GM18519 (cell line): ENCODE data around the gene KPNB1.

ENCODE experiments used
- ATAC-seq: cut with Tn5 transposase; IDR thresholded peaks from one replicate; pipeline ENCODE4 v1.9.1; 2021; ENCODE audit warnings: mild to moderate bottlenecking, moderate library complexity; ENCODE audit not compliant: unreplicated experiment, low FRiP score

KPNB1 gene

DNA sequence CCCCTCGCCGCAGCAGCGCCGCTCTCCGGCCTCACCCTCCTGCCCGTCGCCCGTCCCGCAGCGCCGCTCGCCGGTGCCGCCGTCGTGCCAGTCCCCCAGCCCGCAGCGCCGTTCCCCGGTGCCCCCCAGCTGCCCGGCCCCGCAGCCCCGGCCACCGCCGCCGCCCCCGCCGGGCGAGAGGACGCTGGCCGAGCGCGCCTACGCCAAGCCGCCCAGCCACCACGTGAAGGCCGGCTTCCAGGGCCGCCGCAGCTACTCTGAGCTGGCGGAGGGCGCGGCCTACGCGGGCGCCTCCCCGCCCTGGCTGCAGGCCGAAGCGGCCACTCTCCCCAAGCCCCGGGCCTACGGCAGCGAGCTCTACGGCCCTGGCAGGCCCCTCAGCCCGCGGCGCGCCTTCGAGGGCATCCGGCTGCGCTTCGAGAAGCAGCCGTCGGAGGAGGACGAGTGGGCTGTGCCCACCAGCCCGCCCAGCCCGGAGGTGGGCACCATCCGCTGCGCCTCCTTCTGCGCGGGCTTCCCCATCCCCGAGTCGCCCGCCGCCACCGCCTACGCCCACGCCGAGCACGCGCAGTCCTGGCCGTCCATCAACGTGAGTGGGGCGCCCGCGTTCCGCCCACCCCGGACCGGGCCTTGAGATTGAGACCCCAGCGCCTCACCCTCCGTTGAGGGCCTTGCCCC lies 59.3 kb downstream of the KPNB1 start:
- no peak for ATAC-seq

DNA sequence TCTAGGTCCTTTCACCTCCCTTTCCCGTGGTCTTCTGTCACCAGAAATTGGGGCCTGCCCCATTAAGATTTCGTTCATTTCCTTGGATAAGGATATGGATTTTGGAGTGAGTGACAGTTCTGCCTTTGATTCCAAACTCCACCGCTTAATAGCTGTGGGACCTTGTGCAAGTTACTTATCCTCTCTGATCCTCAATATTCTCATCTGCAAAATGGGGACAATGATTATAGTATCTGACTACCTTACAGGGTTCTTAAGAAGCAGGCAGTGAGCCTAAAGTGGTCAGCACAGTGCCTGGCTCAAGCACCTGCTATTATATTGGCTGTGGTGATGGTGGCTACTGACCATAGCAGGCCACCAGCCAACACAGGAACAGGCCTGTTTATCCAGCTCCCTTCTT lies 59.9 kb downstream of the KPNB1 start:
- ATAC-seq, result no peak

DNA sequence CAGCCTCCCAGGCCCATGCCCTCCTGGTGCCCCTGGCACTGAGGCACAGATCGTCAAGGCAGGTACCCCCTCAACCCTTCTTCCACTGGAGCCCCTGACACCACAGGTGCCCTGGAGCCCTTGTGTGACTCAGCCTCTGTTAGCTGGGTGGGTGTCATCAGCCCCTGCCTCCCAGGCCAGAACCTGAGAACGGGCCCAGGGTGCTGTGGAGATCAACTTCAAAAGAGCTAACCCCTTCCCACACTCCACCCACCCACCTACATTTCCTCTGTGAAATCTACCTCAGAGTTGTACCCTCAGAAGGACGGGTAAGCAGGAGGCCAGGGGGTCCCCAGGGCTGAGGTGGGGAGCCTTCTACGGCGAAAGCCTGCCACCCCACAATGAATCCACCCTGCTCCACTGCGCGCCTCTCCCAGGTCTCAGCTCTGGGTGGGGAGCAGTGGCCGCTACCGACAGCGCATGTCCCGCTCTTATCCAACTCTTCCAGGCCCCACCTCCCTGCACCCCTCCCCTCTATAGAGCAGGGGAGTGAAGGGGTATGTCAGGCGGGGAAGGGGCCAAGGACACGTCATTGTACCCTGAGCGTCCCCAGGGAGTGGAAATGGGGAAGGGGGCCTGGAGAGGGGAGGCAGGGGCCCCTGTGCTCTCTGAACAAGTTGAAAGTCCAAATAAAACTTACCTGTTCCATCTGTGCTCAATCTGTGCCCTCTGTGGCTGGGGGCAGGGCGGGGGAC lies 61.8 kb downstream of the KPNB1 start:
- ATAC-seq, result no peak

DNA sequence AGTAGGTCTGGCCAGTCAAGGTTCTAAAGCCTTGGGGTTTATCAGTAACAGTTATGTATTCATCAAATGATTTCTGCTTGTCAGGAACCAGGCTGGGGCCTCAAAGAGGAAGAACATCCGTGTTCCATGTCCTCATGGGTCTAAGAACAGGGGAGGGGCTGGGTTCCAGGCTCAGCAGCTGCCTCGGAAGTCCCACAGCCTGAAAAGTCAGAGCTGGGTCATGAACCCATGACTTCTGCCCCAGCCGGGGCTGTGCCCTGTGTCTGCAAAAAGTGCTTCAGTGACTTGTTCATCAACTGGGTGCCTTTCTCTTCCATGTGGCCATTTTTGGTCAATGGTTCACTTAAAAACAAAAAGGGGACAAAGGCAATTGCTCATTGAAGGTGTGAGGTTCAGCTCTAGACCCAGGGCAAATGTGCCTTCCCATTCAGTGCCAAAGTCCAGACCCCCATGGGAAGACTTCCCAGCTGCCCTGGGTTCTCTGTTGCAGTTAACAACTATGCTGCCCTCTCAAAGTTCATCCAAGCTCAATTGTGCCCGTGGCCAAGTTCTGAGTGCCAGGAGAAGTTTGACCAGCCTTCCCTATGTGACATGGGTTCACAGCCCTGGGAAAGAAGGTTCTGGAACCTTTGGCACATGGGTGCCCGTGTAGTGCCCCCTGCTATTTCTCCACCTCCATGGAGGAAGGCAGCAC lies 62.8 kb downstream of the KPNB1 start:
- no peak for ATAC-seq

DNA sequence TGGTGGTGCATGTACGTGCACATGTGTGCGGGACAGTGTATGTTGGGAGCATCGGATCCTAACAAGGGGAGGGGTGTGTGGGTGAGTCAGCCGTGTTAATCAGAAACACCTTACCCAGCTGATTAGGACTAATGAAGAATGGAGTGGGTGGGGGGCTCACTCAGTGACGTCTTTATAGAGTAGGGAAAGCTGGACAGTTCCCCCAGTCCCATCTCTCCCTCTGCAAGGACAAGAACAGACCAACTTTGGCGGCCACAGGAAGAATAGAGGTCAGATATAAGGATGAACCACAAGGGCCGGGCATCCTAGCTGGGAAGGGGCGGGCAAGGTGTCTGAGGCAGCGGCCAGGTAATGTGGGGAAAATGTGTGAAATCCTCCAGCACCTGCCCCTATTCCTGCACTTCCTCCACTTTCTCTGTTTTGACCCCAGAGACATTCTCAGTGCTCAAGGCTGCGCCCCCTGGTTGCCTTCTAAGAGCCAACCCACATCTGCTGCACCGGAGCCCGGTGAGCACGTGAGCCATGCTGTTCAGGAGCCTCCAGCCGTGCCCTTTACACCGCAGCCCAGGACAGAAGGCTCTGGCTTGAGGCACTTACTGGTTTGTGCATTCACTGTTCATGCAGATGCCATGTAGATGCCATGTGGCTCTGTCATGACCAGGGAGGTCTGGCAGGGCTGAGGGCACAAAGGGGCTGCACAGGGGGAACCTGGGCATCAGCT lies 64.4 kb downstream of the KPNB1 start:
- ATAC-seq, result no peak

DNA sequence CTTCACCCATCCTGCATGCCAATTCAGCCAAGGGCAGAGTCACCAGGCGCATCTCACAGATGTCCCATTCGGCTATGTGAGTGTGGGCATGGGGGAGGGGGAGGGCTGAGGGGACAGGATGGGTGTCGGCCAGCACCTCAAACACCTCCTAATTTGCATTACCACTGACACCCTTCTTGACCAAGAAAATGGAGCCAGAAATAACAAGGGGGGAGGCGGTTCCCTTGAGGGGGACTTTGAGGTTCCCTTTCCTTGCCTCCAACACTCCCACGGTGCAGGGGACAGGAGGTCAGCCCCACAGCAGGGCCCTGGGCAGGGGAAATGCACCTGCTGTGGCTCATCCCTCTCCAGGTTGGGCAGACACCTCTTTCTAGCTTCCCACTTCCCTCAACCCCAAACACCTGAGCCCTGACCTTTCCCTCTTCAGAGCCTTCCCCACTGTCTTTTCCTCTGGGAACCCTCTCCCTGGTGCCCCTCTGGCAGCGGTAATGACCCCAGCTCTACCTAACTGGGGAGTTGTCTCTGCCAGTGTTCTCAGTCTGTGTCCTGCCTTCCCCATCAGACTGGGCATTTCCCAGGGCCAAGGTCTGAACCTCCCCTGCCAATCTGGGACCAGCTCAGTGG lies 65.2 kb downstream of the KPNB1 start:
- no peak for ATAC-seq

DNA sequence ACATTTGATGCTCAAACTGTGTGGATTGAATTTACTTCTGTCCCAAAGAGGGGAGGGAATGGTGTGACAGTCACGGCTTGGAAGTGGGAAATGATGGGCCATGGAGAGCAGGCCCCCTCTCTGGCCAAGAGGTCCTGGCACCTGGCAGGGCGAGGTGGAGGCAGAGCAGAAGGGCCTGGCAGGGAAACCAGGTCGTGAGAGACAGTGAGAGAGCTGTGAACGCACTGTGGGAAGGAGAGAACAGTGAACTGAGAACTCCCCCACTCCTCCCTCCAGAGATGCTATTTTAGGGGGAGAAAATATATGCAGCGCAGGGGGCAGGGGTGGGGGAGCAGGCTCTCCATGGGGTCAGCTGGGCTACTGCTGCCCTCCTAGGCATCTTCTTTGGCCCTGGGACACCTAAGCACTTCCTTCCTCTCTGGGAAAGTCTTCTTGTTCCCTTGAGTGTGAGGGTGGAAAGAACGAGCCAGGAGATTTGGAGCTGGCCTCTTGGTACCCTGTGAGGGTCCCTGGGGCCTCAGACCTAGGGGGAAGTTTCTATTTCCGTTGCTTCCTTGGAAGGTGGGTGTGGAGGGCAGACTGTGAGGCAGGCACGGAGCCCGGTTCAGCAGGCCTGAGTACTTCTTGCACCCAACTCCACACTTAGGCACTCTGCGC lies 66.1 kb downstream of the KPNB1 start:
- no peak for ATAC-seq

DNA sequence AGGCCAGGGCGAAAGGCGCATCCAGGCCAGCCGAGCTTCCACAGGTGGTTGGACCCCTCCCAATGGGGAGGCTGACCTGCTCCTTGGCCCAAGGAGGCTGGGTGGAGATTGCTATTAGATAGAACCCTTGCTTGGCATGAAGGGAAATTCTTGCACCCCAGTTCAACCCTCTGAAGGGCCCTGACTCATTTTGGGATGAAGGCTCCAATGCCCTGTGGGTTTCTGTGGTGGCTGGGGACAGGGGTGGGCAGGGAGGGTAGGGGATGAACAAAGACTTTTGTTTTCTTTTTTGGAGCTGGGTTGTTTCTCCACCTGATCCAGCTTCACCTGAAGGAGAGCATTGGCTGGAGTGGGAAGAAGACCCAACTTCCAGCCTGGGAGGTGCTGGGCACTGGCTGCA lies 66.7 kb downstream of the KPNB1 start:
- no peak for ATAC-seq

DNA sequence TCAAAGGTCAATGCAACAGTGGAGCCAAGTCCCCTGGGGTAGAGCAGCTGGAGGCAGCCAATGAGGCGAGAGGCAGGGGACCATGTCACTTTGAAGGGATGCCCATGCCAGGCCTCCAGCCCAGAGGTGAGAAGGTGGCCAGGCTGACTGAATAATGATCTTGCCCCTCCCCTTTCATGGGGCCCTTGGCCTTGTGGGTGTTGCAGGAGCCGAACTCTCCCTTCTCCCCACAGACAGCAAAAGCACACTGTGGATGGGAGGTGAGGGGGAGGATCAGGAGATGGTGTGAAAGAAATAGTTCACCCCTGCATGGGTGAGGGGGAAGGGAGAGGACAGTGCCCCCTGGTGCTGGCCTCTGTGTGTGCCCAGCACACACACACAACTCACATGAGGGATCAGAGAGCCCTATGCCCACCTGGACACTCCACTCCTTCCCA lies 67.6 kb downstream of the KPNB1 start:
- no peak for ATAC-seq

DNA sequence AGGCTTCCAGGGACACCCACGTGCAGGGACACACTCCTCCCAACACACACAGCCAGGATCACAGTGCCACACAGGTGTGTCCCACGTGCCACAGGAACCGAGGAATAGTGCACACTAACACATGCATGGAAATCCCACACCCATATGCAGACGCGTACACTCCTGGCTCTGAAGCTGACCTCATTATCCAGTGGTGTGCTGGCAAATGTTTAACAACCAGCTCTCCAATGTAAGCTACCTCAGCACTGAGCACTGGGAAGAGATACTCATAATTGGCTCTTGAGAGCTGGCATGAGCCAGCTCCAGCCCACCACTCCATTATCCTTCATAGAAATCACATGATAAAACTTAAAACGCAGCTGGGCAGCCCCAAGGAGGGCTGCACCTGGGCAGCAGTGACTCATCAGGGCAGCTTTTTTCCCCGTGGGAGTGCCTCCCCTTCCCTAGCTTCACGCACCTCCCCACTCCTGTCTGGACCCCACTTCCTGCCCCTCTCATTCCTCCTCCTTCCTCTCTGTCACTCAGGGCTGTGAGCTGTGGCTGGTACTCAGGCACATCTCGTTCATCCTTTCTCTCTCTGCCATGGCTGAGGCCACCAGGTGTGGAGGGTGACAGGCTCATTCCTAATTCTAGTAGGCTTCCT lies 68.4 kb downstream of the KPNB1 start:
- ATAC-seq, result no peak

DNA sequence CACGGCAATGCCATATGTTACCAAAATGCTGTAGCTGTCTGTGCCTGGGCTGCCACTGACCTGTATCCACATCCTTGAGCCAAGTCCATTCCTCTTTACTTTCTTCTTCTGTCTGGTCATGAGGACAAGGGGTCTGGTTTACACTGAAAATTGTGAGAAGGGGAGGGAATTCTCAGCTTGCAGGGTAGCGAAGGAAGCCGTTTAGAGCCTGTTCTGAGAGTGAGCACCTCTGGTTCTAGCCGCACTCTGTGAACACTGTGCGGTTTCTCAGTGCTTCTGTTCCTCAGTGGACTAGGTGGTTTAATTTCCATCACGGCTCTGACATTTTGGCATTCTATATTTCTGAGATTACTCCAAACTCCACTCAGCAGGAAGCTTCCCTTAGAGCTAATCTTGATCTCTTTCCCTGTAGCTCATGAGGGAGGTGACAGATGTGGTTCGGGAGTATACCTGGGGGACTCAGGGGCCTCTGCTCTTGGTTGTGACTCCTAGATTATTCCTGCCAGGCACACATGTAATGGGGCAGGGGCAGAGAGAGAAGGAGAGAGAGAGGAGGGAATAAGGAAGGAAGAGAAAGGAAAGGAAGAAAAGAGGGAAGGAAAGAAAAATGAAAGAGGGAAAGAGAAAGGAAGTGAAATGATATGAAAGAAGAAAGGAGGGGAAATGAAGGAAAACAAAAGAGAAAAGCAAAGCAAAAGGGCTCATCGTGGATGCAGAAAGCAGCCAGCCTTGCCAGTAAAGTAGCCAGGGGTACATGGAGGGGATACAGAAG lies 69.1 kb downstream of the KPNB1 start:
- ATAC-seq, result no peak

DNA sequence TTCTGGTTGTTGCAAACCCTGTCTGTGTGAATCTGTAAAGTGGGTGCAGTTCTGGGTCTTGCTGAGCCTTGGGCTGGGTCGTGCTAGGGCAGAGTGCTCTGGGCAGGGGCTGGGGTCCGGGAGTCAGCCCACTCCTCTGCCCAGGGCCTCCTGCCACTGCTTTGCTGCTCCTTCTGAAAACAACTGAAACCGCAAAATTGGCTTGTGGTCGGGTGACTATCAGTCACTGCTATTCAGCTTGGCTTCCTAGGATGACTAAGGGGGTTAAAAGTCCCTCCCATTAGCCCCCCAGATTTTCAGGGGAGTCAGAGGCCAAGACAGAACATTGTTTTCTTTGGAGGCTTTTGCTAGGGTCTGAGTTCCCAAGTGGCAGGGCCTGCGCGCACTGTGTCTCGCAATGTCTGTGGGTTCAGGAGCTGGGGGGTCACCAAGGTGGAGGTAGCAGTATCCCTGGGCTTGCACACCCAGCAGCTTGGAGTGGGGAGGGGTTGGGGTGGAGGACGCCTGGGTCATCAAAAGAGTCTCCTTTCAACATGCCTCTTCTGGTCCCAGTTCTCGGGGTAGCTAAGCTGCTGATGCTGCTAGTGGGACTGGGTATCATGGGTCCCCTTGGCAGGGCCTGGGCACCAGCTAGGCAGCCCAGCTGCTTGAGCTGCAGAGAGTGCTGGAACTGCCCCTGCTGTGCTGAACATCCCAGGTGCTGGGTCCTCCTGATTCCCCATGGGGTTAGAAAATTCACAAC lies 69.9 kb downstream of the KPNB1 start:
- ATAC-seq, result no peak

DNA sequence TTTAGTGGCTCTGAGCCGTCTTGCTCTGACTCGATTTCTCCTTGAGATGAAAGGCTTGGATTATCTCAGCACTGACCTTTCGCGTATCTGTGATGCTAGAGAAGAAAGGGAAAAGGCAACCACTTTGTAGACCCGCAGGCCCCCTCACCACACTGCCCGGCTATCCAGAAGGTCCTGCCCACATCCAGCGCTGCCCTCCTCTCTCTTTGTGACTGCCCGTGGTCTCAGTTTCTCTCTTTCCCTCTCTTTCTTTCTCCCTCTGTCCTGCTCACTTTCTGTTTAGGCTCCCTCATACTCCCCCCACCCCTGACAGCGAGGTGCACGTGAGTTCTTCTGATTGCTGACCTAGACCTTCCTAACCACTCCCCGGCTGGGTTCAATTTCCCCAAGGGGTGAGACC lies 70.5 kb downstream of the KPNB1 start:
- ATAC-seq, result no peak

DNA sequence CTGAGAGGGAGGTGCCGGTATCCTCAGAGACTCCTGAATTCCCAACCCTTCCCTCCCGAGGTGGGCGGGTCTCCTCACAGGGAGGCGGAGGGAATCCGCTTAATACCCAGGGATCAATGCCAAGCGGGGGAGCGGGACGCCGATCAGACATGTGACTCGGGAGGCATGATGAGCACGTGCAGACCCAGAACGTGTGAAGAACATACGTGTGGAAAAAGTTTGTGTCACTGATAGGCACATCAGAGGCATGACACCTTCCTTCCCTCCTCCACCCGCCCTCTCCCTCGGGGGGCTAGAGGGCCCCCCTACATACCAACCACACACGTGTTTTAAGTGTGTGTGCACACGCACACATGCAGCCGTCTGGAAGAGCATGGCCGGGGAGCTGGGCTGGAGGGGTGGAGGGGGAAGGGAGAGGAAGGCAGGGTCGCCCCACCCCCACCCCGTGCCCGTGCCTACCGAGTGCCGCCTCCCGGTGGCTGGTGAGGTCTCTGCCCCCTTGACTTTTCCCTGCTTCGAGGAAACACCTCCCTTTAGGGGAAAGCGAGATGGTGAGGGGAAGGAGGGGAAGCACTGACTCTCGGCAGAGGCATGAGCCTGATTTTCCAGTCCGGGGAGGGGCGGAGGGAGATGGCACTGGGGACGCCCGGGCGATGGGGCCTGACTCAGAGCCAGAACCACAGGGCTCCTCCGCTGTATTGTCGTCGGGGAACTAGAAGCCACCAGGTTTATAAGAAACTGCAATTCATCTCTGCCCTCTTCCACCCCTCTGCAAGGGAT lies 71.2 kb downstream of the KPNB1 start:
- no peak for ATAC-seq

DNA sequence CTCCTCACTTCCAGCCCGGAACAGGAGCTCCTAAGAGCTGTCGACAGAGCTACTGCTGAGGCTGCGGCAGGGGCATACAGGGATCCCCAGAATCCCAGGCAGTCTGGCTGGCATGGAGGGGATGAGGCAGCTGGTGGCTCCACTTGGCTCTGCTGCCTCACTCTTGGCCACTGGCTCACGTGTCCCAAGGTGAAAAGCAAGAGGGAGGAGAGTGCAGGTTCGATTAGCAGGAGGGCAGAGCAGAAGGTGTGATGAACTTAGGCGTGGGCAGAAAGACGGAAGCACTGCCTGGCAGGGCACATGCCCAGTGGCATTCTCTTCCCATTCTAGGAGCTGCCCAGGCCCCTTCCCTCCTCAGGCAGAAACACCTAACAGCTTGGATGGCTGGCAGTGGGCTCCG lies 72.0 kb downstream of the KPNB1 start:
- ATAC-seq, result no peak

DNA sequence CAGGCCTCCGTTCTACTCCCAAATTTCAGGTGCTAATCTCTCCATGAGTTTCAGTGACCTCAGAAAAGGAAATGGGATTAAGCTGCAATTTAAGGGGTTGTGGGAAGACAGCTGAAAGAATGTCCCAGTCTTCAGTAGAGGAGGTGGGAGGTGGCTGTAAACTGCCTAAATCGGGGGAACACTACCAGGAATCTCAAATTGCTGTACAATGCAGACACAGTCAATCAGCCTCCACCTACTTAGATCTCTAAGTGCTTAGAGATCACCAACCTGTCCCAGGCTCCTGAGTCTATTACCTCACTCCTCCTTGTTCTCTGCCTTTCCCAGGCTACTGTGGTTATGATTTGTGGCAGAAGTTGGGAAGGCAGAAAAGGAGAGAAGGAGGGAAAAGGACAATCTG lies 75.0 kb downstream of the KPNB1 start:
- no peak for ATAC-seq

DNA sequence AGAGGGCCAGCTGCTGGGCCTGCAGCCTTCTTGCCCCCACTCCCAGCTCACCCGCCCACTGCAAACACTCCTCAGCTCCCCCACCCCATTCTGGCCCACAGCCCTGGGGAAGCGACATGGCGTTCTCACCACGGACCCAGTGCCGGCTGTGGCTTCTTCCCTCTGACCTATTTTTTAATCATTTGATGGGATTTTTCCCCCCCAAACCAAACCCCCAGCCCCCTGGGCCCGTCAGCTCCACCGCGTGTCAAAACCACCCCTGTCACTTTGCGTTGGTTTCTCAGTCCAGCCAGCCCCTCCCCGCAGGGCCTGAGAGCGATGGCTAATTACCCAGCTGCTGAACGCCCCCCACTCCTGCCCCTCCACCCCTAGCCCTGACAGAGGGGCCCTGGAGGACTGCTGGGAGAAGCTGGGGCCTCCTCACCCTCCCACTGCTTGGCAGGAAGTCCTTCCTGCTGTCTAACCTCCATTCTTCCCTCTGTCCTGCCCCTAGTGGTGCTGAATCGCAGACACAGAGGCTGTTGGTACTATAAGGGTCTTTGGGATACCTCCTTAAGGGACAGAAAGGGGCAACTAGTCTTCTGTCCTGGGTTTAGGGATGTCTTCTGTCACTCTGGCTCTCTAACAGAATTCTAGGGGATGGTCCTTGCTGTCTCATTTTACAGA lies 75.9 kb downstream of the KPNB1 start:
- ATAC-seq, result no peak
